GM20000 (cell line): ENCODE measurements around the gene CTNNA3.
"Not testable (repeated sequence)": the region's sequence is repeated elsewhere in the genome, so short reads cannot be mapped to it uniquely, and the experiment has no call there.

Experiments used
- DNase-seq: peaks from one replicate; pipeline ENCODE4 v3.0.0; 2012; ENCODE audit warnings: low spot score
- TF ChIP-seq, protein P1 (sequence below): IDR thresholded peaks from 2 replicates; pipeline ENCODE4 v1.5.1; 2012; ENCODE audit warnings: mild to moderate bottlenecking, control low read depth; ENCODE audit errors: extremely low read depth, missing control alignments

CTNNA3 gene

GRCh38 chr10:67698164-67698563 lies 2.2 kb upstream of the CTNNA3 start:
- TF ChIP-seq, protein P1, sequence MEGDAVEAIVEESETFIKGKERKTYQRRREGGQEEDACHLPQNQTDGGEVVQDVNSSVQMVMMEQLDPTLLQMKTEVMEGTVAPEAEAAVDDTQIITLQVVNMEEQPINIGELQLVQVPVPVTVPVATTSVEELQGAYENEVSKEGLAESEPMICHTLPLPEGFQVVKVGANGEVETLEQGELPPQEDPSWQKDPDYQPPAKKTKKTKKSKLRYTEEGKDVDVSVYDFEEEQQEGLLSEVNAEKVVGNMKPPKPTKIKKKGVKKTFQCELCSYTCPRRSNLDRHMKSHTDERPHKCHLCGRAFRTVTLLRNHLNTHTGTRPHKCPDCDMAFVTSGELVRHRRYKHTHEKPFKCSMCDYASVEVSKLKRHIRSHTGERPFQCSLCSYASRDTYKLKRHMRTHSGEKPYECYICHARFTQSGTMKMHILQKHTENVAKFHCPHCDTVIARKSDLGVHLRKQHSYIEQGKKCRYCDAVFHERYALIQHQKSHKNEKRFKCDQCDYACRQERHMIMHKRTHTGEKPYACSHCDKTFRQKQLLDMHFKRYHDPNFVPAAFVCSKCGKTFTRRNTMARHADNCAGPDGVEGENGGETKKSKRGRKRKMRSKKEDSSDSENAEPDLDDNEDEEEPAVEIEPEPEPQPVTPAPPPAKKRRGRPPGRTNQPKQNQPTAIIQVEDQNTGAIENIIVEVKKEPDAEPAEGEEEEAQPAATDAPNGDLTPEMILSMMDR, result no peak
- DNase-seq, result no peak

- TF ChIP-seq, protein P1, result peak; percentile 58
- peak; percentile 60 for DNase-seq
These were observed 1.7 kb upstream of the CTNNA3 start for GRCh38 chr10:67697724-67698131.

GRCh38 chr10:67696679-67697078 lies 684 bp upstream of the CTNNA3 start:
- no peak for DNase-seq
- TF ChIP-seq, protein P1, result no peak

GRCh38 chr10:67695555-67695954 lies 440 bp downstream of the CTNNA3 start:
- DNase-seq, result no peak

DNA sequence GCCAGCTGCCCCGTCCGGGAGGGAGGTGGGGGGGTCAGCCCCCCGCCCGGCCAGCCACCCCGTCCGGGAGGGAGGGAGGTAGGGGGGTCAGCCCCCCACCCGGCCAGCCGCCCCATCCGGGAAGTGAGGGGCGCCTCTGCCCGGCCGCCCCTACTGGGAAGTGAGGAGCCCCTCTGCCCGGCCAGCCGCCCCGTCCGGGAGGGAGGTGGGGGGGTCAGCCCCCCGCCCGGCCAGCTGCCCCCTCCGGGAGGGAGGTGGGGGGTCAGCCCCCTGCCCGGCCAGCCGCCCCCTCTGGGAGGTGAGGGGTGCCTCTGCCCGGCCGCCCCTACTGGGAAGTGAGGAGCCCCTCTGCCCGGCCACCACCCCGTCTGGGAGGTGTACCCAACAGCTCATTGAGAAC lies 4.1 kb downstream of the CTNNA3 start:
- not testable (repeated sequence) for DNase-seq

More at GRCh38 chr10:67695555-67695954, 440 bp downstream of the CTNNA3 start:
- TF ChIP-seq, protein P1, result no peak

DNA sequence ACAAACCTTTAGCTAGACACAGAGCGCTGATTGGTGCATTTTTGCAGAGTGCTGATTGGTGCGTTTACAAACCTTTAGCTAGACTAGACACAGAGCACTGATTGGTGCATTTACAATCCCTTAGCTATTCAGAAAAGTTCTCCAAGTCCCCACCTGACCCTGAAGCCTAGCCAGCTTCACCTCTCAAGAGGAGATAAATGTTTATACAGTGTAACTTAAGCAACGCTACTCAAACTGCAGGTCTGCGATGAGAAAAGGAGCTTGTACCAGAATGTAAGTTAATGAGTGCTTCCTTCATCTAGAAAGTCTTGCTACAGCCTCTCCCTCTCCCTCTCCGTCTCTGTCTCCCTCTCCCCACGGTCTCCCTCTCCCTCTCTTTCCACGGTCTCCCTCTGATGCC lies 5.5 kb downstream of the CTNNA3 start:
- not testable (repeated sequence) for DNase-seq

- DNase-seq, result not testable (repeated sequence)
These were observed 11.9 kb downstream of the CTNNA3 start for GRCh38 chr10:67684140-67684539.

DNA sequence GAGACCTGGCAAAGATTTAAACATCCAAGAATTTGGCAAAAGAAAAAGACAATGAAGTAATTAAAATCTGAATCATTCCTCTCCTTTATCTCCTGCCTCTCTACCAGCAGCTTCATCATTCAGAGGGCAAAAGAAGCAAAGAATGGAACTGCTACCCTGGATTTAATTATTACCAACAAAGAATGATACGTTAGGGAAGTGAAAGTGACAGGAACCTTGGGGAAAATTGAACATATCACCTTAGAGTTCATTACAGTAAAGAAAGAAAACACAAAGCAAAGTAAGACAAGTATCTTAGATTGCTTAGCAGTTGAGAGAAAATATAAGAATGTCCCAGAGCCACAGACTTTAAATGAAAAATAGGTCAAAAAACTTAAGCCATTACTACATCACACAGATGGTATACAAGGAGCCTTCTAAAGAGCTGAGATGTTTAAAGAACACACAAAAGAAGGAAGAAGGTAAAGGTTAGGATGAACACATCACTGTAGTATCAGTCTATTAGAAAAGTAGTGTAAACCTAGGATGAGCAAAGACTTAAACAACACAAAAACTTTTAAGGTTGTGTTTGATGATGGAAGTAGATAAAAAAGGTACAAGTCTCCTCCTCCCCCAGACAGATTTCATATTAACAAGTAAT lies 17.5 kb downstream of the CTNNA3 start:
- DNase-seq, result no peak
- TF ChIP-seq, protein P1, result no peak

GRCh38 chr10:67676208-67676825 lies 19.7 kb downstream of the CTNNA3 start:
- TF ChIP-seq, protein P1, result no peak
- DNase-seq, result no peak
